HG03439 (cell line): Measurements from ENCODE around the gene NBEAL2.

Experiments
- ATAC-seq: cut with Tn5 transposase; IDR thresholded peaks from one replicate; pipeline ENCODE4 v1.9.1; 2021; ENCODE audit warnings: mild to moderate bottlenecking, moderate library complexity; ENCODE audit not compliant: unreplicated experiment

NBEAL2 gene

GRCh38 chr3:46998121-46998851 lies 18.8 kb downstream of the NBEAL2 start:
- ATAC-seq: no peak

GRCh38 chr3:46998852-46999515 lies 19.5 kb downstream of the NBEAL2 start:
- ATAC-seq: no peak

GRCh38 chr3:46999516-47000197 lies 20.2 kb downstream of the NBEAL2 start:
- no peak for ATAC-seq

GRCh38 chr3:47000198-47000815 lies 20.8 kb downstream of the NBEAL2 start:
- ATAC-seq: no peak

- no peak for ATAC-seq
These were observed 21.7 kb downstream of the NBEAL2 start for GRCh38 chr3:47000922-47001730.

- ATAC-seq: no peak
These were observed 22.3 kb downstream of the NBEAL2 start for GRCh38 chr3:47001731-47002170.

- ATAC-seq: no peak
These were observed 22.9 kb downstream of the NBEAL2 start for GRCh38 chr3:47002171-47003055.

GRCh38 chr3:47003056-47003410 lies 23.6 kb downstream of the NBEAL2 start:
- ATAC-seq: no peak

GRCh38 chr3:47003461-47004368 lies 24.2 kb downstream of the NBEAL2 start:
- ATAC-seq: no peak

- ATAC-seq: no peak
These were observed 25.1 kb downstream of the NBEAL2 start for GRCh38 chr3:47004369-47005211.

GRCh38 chr3:47005212-47006144 lies 26.0 kb downstream of the NBEAL2 start:
- ATAC-seq: no peak

GRCh38 chr3:47006145-47006651 lies 26.7 kb downstream of the NBEAL2 start:
- no peak for ATAC-seq

GRCh38 chr3:47007001-47007400 lies 27.5 kb downstream of the NBEAL2 start:
- ATAC-seq: no peak

- ATAC-seq: no peak
These were observed 28.2 kb downstream of the NBEAL2 start for GRCh38 chr3:47007482-47008233.

- no peak for ATAC-seq
These were observed 28.8 kb downstream of the NBEAL2 start for GRCh38 chr3:47008234-47008796.
